Measurements from ENCODE around the gene GLI2.

The GLI2 gene

DNA sequence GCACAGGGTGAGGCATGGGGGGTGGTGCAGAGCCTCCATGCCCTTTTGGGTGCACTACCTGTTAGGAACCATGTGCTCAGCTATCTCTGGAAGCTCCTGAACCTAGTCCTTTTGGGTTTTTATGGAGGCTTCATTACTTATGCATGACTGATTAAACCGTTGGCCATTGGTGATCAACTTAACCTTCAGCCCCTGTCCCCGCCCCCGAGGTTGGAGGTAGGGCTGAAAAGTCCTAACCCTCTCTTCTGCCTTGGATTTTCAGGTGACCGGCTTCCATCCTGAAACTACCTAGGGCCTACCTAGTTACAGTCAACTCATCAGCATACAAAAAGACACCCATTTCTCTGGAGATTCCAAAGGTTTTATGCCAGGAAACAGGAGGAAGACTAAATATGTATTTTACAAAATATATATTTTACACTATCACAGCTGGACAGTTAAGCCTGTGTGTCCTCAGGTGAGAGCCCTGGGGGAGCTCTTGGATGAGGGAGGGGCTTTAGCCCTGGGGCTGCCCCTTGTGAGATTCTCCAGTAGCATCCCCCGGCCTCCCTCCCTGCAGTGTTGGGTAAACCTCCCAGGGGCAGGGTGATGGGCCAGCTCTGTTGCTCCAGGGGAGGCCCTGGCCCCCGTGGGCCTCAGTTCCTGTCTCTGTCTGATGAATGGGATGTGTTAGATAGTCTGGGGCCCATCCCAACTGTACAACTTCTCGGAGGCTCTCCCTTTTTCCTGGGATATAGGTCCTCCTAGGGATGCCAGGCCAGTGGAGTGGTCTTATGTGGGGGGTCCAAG lies 24.1 kb downstream of the GLI2 start:
- no peak for DNase-seq

DNA sequence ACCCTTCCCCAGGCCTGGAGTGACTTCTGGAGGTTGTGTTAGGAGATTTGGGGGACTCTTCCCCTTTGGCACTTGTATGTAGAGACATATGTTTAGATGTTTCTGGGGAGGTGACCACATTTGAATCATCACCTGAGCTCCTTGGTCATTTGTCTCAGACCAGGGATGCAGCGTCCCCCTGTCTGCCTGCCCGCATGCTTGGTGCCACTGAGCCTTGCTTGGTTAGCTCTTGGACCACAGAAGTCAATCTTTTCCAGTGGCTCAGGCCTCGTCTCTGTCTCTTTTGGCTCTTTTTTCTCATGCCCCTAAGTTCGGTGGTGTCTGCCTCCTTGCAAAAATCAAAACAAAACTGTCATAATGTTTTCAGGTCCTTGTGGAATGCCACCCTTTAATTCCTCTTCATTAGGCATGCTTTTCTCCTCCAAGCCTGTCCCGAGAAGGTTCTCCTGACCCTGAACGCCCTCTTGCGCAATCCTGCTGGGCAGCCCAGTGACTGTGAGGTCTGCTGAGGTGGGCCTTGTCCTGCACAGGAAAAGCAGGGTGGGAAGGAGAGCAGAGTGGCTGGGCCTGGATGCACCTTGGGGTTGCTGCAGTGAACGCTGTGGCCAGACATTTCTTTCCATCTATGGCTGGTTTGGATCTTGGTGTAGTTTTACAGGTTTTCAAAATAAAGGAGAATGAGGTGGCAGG lies 24.9 kb downstream of the GLI2 start:
- no peak for DNase-seq

DNA sequence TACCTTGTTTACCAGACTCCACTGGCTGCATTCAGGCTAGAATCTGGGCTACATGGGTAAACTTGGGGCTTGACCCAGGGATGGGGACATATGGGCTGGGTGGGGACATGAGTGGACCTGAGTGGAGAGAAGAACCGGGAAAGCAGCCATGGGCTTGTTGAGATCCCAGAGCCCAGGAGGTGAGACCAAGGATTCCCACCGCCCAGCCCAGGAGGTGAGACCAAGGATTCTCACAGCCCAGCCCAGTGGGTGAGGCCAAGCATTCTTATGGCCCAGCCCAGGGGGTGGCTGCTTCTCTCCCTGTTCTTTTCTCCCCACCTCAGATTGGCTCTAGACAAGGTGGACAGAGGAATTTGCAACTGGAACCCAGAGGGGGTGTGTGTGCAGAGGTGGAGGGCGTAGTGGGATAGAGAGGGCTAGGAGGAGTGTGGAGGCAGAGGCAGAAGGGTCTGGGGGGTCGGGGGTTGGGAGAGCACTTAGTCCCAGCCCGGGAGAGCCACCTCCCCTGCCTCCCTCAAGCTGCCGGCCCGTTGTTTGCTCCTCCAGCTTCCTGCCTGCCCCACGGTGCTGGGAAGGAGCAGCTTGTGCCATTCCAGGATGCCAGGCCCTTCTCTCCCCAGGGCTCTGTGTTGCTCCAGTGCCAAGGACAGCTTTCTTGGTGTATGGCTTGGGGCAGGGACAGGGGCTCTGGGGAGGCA lies 25.6 kb downstream of the GLI2 start:
- no peak for DNase-seq

- no peak for DNase-seq
Observed at GRCh38 chr2:120761911-120762310, 26.2 kb downstream of the GLI2 start.

DNA sequence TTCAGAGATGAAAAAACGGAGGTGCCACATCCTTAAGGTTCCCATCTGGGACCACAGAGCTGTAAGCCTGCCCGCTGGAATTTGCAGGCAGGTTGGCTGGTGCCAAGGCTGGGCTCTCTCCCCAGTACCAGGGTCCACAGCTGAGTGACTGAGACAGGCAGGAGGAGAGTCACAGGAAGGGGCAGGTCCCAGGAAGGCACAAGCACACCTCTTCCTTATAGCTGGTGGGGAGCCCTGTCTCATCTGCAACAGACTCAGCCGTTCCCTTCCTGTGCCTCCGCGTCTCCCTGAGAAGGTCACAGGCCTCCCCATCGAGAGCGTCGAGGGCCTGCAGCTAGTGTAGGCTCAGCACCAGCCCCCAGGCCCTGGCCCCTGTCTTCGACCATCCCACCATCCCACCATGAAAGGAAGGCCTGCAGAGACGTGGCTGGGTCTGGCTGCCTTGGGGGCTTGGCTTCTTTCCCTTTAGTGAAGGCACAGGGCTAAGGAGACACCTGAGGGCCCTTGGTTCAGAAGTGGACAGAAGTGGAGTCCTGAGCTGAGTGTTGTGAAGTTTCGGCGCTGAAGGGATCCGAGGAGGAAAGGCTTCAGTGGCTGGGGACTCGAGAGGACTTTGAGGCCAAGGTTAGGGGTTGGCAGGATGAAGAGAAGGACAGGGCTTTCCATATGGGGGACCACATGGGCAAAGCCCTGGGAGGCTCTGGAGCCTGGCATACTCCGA lies 26.8 kb downstream of the GLI2 start:
- DNase-seq, result no peak

GRCh38 chr2:120763508-120763907 lies 27.8 kb downstream of the GLI2 start:
- DNase-seq, result no peak

GRCh38 chr2:120763931-120764330 lies 28.3 kb downstream of the GLI2 start:
- DNase-seq, result no peak

DNA sequence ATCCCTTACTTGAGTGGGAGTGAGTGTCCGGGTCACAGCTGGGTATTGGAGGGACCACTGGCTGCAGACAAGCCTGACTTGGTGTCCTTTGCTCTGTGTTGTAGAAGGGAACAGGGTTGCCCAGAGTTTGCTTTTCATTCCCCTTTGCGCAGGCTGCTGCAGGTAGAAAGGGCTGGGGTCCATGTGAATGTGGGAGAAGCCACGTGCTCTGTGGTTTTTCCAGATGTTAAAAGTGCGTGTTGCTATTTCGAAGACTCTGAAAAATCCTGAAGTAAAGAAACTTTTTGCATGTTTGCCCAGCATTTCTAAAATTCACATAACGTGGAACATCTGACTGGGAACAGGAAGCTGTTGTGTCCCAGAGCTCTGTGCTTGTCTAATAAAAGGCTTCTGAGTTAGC lies 28.8 kb downstream of the GLI2 start:
- DNase-seq, result no peak

DNA sequence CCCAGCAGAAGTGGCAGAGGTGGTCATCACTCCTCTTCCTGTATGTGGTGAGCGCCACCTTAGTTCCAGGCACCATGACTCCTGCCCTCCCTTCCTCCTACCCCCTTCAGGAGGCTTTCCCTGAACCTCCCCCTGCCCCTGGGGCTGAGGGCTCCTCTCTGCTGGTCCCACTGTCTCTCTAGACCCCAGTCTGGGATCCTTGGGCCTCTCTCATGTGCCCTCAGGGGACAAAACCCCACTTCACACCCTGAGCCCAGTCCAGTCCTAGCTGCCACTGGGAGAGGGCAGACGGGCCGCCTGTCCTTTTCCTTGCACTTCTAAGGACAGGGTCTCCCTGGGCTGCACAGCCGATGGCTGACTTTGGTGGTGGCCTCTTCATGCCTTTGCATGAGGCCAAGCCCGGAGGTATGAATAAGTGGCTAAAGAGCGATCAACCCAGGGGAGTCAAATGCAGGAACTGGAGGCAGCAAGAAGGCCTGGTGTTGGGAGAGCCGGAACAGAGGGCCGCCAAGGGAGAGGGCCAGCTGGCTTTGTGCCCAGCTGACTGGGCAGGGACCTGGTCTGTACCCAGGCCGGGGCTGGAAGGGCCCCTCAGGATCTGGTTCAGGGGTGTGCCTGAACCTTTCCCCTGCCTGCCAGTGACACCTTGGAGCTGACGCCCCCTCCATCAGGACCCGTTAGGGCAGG lies 29.5 kb downstream of the GLI2 start:
- no peak for DNase-seq

DNA sequence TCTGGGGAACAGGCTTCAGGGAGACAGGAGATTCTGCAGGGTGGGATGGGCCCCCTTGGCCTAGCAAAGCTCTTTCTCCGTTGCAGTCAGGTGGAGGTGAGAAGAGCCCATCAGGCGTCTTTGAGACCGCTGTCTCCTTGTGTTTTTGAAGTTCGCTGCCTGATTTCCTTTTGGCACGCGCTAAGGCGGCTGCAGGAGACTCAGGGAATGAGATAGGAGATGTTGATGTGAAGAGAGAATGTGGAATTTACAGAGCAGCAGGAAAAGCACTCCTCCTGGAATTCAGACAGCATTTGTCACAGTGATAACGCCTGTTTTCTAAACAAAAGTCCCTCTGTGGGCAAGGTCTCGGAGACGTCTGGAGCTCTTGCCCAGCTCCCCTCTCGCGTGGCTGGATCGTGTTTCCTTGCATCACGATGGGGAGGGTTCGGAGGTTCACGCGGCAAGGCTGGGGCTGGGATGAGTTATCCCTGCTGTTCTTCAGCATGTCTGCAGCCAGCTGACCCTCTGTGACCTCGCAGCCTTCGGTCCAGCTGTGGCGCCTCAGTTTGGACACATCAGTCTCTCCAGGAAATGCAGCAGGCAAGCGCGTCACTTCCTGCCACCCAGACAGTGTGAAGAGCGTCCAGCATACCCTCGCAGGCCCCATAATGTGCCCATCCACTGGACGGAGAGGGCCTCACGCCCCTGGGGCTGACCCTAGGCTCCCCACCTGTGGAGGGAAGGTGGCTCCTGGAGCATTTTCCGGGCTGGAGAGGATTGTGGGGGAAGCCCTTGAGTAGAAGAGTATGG lies 30.2 kb downstream of the GLI2 start:
- DNase-seq, result no peak

DNA sequence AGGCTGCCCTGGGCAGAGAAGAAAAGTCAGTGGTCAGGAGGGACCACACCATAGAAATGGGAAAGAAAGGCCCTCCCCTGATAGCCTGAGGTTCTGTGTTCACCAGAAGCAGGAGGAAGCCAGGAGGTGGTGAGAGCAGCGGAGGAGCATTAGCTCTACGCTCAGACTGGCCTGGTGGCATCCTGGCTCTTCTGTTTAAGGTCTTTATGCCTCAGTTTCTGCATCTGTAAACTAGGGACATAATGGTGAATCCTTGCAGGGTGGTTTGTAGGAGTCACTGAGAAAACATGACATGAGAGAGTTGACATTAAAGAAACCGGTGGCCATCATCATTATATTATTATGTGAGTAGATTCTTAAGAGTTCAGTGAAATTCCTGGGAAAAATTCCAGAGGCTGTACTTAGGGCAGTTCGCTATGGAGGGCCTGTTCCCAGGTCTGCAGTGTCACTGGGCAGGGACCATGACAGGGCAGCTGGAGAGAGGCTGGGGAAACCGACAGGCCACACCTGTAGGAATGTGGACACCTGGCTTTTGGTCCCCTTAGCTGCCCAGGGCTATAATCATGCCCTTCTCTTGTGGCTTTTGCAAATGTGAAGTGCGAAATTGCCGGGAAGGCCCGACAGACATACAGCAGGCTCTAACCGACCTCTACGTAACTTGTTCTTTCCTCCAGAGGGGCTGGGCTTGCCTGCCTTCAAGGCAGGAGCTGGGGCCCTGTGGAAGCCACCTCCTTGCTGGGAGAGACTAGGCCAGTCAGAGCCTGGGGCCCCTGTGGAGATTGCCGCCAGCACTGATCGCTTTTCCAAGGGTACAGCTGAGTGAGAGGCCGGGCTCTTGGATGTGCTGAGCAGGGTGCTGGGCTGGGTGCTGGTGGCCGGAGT lies 31.0 kb downstream of the GLI2 start:
- no peak for DNase-seq

DNA sequence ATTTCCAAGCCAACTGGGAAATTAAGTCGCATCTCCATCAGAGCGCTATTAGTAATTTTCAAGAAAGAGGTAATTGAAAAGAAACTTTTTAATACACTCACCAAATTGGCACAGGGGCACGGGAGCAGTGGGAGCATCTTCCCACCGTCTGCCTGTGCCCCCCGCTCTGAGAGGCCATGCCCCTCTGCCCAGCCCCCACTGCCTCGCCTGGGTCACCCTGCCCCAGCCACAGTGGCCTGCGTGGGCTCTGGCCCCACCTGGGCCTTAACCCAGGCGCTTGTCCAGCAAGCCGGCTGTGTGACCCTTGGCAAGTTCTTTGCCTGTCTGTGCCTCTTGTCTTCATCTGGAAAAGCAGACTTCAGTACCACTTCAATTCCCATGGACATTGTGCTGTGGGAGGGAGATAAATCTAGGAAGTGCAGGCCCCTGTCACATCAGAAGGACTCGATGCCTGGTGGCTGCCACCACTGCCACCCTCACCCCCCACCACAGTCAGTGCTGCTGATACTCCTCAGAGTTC lies 31.9 kb downstream of the GLI2 start:
- DNase-seq, result no peak

DNA sequence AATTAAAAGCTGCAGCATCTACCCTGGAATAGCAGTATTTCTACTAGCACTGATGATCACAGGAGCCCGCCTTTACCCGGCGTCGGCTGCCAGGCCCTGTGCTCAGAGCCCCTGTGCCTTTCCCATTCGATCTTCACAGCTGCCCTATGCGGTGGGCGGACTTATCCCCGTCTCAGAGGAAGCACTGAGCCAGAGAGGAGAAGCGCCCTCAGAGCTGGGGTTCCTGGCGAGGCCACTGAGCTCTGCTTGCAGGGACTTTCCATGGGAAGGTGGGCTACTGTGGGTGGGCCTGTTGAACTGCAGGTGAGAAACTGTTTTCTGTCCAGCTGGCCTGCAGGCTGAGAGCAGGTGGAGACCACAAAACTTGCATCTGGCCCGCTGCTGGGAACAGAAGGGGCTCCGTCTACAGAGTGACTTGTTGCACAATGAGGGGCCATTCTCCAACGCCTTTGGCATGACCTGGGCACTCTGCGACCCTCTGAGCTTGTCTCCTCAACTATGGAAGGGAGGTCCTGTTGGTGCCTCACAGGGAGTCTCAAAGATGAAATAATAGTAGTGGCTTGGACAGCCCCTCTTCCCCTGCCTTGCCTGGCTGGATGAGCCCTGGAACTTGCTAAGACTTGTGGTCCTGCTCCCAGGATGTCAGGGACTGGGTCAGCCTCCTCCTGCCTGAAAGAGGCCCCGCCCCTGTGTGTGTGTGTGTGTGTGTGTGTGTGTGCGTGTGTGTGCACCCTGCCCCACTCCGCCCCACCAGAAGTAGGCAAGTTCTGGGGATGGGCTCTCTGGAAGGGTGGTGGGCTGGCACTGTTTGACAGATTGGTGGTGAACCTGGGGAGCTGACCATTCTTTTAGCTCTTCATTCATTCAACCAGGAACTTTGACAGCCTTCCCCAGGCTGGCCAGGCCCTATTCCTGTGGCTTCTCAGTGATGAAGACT lies 32.7 kb downstream of the GLI2 start:
- no peak for DNase-seq

DNA sequence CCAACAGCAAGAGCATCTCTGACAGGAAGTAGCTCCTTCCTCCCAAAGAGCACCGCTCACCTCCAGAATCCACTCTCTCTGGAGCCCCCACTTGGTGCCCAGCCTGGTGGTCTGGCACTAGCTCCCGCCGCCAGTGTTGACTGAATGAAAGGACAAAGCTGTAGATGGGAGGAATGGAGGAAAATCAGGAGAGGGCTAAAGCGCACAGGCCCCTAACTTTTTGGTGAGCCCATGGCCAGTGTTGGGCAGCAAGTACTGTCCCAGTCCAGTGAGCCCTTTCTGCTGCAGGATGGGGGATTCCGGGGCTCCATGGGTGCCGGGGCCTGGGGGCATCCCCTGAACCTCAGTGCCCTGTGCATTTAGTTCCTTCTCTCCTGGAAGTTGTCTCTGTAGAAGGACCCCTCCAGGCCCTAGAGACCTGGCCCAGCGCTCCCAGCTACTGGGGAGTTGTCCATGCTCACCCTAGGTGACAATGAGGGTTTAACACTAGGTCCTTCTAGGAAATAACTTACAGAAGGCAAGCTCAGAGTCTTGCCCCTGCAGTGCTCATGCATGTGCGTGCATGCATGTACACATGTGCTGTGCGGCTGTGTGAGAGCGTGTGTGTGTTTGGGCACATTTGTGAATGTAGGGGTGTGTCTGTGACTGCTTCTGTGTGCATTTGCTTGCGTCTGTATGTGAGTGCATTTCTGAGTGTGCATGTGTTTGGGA lies 33.6 kb downstream of the GLI2 start:
- no peak for DNase-seq

DNA sequence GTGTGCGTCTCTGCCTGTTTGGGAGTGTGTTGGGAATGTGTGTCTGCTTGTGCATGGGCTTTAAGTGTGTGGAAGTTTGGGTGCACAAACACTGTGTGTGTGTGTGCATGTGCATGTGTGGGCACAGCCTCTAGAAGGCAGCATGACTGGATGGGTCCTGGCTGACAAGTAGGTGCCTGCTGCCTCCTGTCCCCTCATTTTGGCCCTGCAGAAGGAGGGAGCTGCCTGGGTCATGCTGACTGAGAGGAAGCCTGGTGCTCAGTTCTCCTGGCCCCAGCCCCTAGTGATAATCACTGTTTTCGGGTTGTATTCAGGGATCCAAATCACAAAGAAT lies 34.1 kb downstream of the GLI2 start:
- no peak for DNase-seq

DNA sequence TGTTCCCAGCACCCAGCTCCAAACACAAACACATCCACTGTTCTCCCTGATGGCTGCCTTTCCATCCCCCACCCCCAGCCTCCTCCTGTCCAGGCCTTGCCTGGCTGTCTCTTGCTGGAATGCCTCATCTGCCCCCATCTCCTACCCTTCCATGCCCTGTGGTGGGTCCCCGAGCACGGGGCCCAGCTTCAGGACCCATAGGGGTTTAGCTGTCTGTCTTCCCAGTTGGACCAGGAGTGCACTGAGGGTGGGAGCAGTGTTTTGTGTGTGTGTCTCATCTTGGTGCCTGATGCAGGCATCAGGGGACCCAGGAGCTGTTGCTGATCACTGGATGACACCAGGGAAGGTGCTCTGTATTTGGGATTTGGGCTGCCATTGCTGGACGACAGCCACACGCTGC lies 34.5 kb downstream of the GLI2 start:
- DNase-seq, result no peak

DNA sequence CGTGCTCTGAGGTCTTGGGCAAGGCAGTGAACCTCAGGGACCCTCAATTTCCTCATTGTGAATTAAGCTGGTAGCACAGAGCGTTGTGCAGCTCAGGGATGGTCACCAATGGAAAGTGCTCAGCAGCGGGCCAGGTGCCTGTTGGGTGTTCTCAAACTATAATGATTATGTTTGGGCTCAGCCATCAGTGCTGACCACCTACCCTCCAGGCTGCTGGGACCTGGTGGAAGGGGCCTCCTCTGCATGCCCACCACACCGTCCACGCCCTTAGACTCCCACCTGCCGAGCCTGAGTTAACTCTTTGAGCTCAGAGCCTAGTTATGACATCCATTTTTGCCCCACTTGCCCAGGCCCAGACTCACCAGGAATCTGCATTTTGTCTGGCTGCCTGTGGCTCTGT lies 35.0 kb downstream of the GLI2 start:
- DNase-seq, result no peak

- no peak for DNase-seq
Observed at GRCh38 chr2:120771111-120771780, 35.6 kb downstream of the GLI2 start.

All from NCI-H187 treated with DMSO at 0.1 percent for 48 hours (cell line).